Measurements from ENCODE around the gene CHPT1. TPM values are rescaled to one million over a fixed set of nuclear protein-coding genes. Genes with fewer than 3 reads are reported as not detected.
"Not testable (repeated sequence)": the region's sequence is repeated elsewhere in the genome, so short reads cannot be mapped to it uniquely, and the experiment has no call there.

The CHPT1 gene
- total RNA-seq, 2 experiments from 2014 or later: 13.3 to 16.2 TPM

- Mint-ChIP-seq H3K4me3 (no peak overlapping the region), H3K9me3 (no peaks in the 10 kb centered on the region), H3K27ac (no peak overlapping the region), H3K36me3 (peaks cover 4% of the 10 kb centered on the region), H3K27me3 (no peaks in the 10 kb centered on the region), H3K4me1 (peaks cover 13% of the 10 kb centered on the region)
- ATAC-seq (ENCODE audit: low read depth): no peak
- POLR2A ChIA-PET: no interaction called here
- no peak for DNase-seq
Observed at GRCh38 chr12:101713930-101714329, 16.5 kb downstream of the CHPT1 start.

- no peak overlapping the region for H3K27ac Mint-ChIP-seq
- H3K36me3 Mint-ChIP-seq: peaks cover 4% of the 10 kb centered on the region
- no peaks in the 10 kb centered on the region for H3K27me3 Mint-ChIP-seq
- H3K4me3 Mint-ChIP-seq: no peak overlapping the region
- DNase-seq (no peak), ATAC-seq (ENCODE audit: low read depth) (no peak)
- H3K4me1 Mint-ChIP-seq: peaks cover 6% of the 10 kb centered on the region
- POLR2A ChIA-PET: no interaction called here
- H3K9me3 Mint-ChIP-seq: no peaks in the 10 kb centered on the region
Observed at GRCh38 chr12:101714877-101715444, 17.5 kb downstream of the CHPT1 start.

- no peak for DNase-seq
- Mint-ChIP-seq H3K27me3 (no peaks in the 10 kb centered on the region), H3K36me3 (peaks cover 9% of the 10 kb centered on the region), H3K27ac (no peak overlapping the region), H3K9me3 (no peaks in the 10 kb centered on the region), H3K4me1 (peaks cover 1% of the 10 kb centered on the region), H3K4me3 (no peak overlapping the region)
- ATAC-seq (ENCODE audit: low read depth): no peak
- POLR2A ChIA-PET: no interaction called here
Observed at GRCh38 chr12:101719566-101719965, 22.1 kb downstream of the CHPT1 start.

- Mint-ChIP-seq H3K9me3 (no peaks in the 10 kb centered on the region), H3K27me3 (no peaks in the 10 kb centered on the region), H3K4me3 (no peak overlapping the region), H3K36me3 (peaks cover 10% of the 10 kb centered on the region), H3K27ac (no peak overlapping the region), H3K4me1 (peaks cover 1% of the 10 kb centered on the region)
- POLR2A ChIA-PET: no interaction called here
- DNase-seq (no peak), ATAC-seq (ENCODE audit: low read depth) (no peak)
Observed at GRCh38 chr12:101720118-101720517, 22.7 kb downstream of the CHPT1 start.

- DNase-seq (no peak), ATAC-seq (ENCODE audit: low read depth) (no peak)
- H3K36me3 Mint-ChIP-seq: peaks cover 10% of the 10 kb centered on the region
- H3K27me3 Mint-ChIP-seq: no peaks in the 10 kb centered on the region
- POLR2A ChIA-PET: no interaction called here
- peaks cover 1% of the 10 kb centered on the region for H3K4me1 Mint-ChIP-seq
- H3K9me3 Mint-ChIP-seq: no peaks in the 10 kb centered on the region
- no peak overlapping the region for H3K4me3 Mint-ChIP-seq
- no peak overlapping the region for H3K27ac Mint-ChIP-seq
Observed at GRCh38 chr12:101722392-101722791, 25.0 kb downstream of the CHPT1 start.

- ATAC-seq (ENCODE audit: low read depth) (no peak), DNase-seq (no peak)
- no peaks in the 10 kb centered on the region for H3K4me1 Mint-ChIP-seq
- peaks cover 5% of the 10 kb centered on the region for H3K36me3 Mint-ChIP-seq
- H3K27ac Mint-ChIP-seq: no peak overlapping the region
- POLR2A ChIA-PET: no interaction called here
- H3K9me3 Mint-ChIP-seq: no peaks in the 10 kb centered on the region
- no peak overlapping the region for H3K4me3 Mint-ChIP-seq
- no peaks in the 10 kb centered on the region for H3K27me3 Mint-ChIP-seq
Observed at GRCh38 chr12:101727098-101727497, 29.7 kb downstream of the CHPT1 start.

- POLR2A ChIA-PET: no interaction called here
- ATAC-seq (ENCODE audit: low read depth) (no peak), DNase-seq (no peak)
- H3K36me3 Mint-ChIP-seq: peaks cover 15% of the 10 kb centered on the region
- no peak overlapping the region for H3K27ac Mint-ChIP-seq
- H3K4me1 Mint-ChIP-seq: no peaks in the 10 kb centered on the region
- H3K9me3 Mint-ChIP-seq: no peaks in the 10 kb centered on the region
- H3K4me3 Mint-ChIP-seq: no peak overlapping the region
- no peaks in the 10 kb centered on the region for H3K27me3 Mint-ChIP-seq
Observed at GRCh38 chr12:101729842-101730241, 32.4 kb downstream of the CHPT1 start.

- DNase-seq (no peak), ATAC-seq (ENCODE audit: low read depth) (no peak)
- Mint-ChIP-seq H3K4me1 (no peaks in the 10 kb centered on the region), H3K27me3 (no peaks in the 10 kb centered on the region), H3K27ac (no peak overlapping the region), H3K36me3 (peaks cover 13% of the 10 kb centered on the region), H3K4me3 (no peak overlapping the region), H3K9me3 (no peaks in the 10 kb centered on the region)
- POLR2A ChIA-PET: no interaction called here
Observed at GRCh38 chr12:101732318-101732717, 34.9 kb downstream of the CHPT1 start.

GRCh38 chr12:101733166-101733565 lies 35.7 kb downstream of the CHPT1 start:
- Mint-ChIP-seq H3K27me3 (no peaks in the 10 kb centered on the region), H3K36me3 (peaks cover 13% of the 10 kb centered on the region), H3K9me3 (no peaks in the 10 kb centered on the region), H3K4me3 (no peak overlapping the region), H3K4me1 (no peaks in the 10 kb centered on the region), H3K27ac (no peak overlapping the region)
- ATAC-seq (ENCODE audit: low read depth): no peak
- POLR2A ChIA-PET: no interaction called here
- no peak for DNase-seq

GRCh38 chr12:101734482-101734881 lies 37.0 kb downstream of the CHPT1 start:
- H3K27ac Mint-ChIP-seq; H3K4me1 Mint-ChIP-seq; H3K27me3 Mint-ChIP-seq; DNase-seq; POLR2A ChIA-PET; H3K9me3 Mint-ChIP-seq; ATAC-seq (ENCODE audit: low read depth); H3K4me3 Mint-ChIP-seq: not testable (repeated sequence)
- peaks cover 13% of the 10 kb centered on the region for H3K36me3 Mint-ChIP-seq

GRCh38 chr12:101737476-101737875 lies 40.0 kb downstream of the CHPT1 start:
- H3K27me3 Mint-ChIP-seq: no peaks in the 10 kb centered on the region
- H3K4me1 Mint-ChIP-seq: no peaks in the 10 kb centered on the region
- H3K36me3 Mint-ChIP-seq: peaks cover 7% of the 10 kb centered on the region
- ATAC-seq (ENCODE audit: low read depth) (no peak), DNase-seq (no peak)
- POLR2A ChIA-PET: no interaction called here
- no peak overlapping the region for H3K4me3 Mint-ChIP-seq
- H3K27ac Mint-ChIP-seq: no peak overlapping the region
- H3K9me3 Mint-ChIP-seq: no peaks in the 10 kb centered on the region

GRCh38 chr12:101738920-101739665 lies 41.7 kb downstream of the CHPT1 start, which contains the start of gene SYCP3:
SYCP3 (minus strand) TSS chr12:101739462; CDS start chr12:101737935, 1,527 bp downstream.
- ATAC-seq (ENCODE audit: low read depth) (no peak), DNase-seq (no peak)
- Mint-ChIP-seq H3K4me1 (peaks cover 10% of the 10 kb centered on the region), H3K4me3 (no peak within 1 kb of the TSS), H3K27ac (no peak within 1 kb of the TSS), H3K27me3 (no peaks in the 10 kb centered on the region), H3K9me3 (no peaks in the 10 kb centered on the region), H3K36me3 (peaks cover 4% of the 10 kb centered on the region)
- POLR2A ChIA-PET: no interaction called here

GRCh38 chr12:101740566-101740965 lies 43.1 kb downstream of the CHPT1 start:
- Mint-ChIP-seq H3K9me3 (no peaks in the 10 kb centered on the region), H3K4me1 (peaks cover 14% of the 10 kb centered on the region), H3K36me3 (peaks cover 4% of the 10 kb centered on the region), H3K27me3 (no peaks in the 10 kb centered on the region), H3K27ac (no peak overlapping the region), H3K4me3 (no peak overlapping the region)
- POLR2A ChIA-PET: no interaction called here
- DNase-seq (no peak), ATAC-seq (ENCODE audit: low read depth) (no peak)

GRCh38 chr12:101740980-101741379 lies 43.5 kb downstream of the CHPT1 start:
- no peaks in the 10 kb centered on the region for H3K27me3 Mint-ChIP-seq
- DNase-seq (no peak), ATAC-seq (ENCODE audit: low read depth) (no peak)
- no peaks in the 10 kb centered on the region for H3K9me3 Mint-ChIP-seq
- H3K4me1 Mint-ChIP-seq: peaks cover 14% of the 10 kb centered on the region
- peaks cover 4% of the 10 kb centered on the region for H3K36me3 Mint-ChIP-seq
- POLR2A ChIA-PET: no interaction called here
- no peak overlapping the region for H3K27ac Mint-ChIP-seq
- H3K4me3 Mint-ChIP-seq: no peak overlapping the region
